AG20443 (cell line): ENCODE measurements around the gene CCDC13.

Source experiments
- DNase-seq: peaks from one replicate; pipeline ENCODE4 v3.0.0; 2012; ENCODE audit warnings: low spot score, mixed read lengths

CCDC13 gene

GRCh38 chr3:42752441-42752840, 20.6 kb downstream of the CCDC13 start:
- no peak for DNase-seq

- DNase-seq: no peak
Observed at GRCh38 chr3:42751609-42752008, 21.4 kb downstream of the CCDC13 start.

GRCh38 chr3:42750834-42751233, 22.2 kb downstream of the CCDC13 start:
- DNase-seq: no peak

GRCh38 chr3:42749753-42750231, 23.3 kb downstream of the CCDC13 start:
- DNase-seq: peak; percentile 71

- peak; percentile 1 for DNase-seq
Observed at GRCh38 chr3:42749025-42749752, 23.9 kb downstream of the CCDC13 start.

- no peak for DNase-seq
Observed at GRCh38 chr3:42747581-42747980, 25.5 kb downstream of the CCDC13 start.

GRCh38 chr3:42746455-42747450, 26.3 kb downstream of the CCDC13 start:
- DNase-seq: no peak

- no peak for DNase-seq
Observed at GRCh38 chr3:42745776-42746454, 27.1 kb downstream of the CCDC13 start.

GRCh38 chr3:42745291-42745745, 27.7 kb downstream of the CCDC13 start:
- no peak for DNase-seq

- DNase-seq: no peak
Observed at GRCh38 chr3:42743204-42743995, 29.7 kb downstream of the CCDC13 start.

GRCh38 chr3:42742688-42743087, 30.4 kb downstream of the CCDC13 start:
- DNase-seq: no peak

- no peak for DNase-seq
Observed at GRCh38 chr3:42742259-42742658, 30.8 kb downstream of the CCDC13 start.

- no peak for DNase-seq
Observed at GRCh38 chr3:42741796-42742195, 31.3 kb downstream of the CCDC13 start.

- no peak for DNase-seq
Observed at GRCh38 chr3:42739401-42740158, 33.5 kb downstream of the CCDC13 start.

GRCh38 chr3:42736531-42736930, 36.5 kb downstream of the CCDC13 start:
- no peak for DNase-seq

- no peak for DNase-seq
Observed at GRCh38 chr3:42736081-42736480, 37.0 kb downstream of the CCDC13 start.

- DNase-seq: no peak
Observed at GRCh38 chr3:42735615-42736014, 37.4 kb downstream of the CCDC13 start.

GRCh38 chr3:42735019-42735418, 38.0 kb downstream of the CCDC13 start:
- no peak for DNase-seq

- no peak for DNase-seq
Observed at GRCh38 chr3:42734263-42734860, 38.7 kb downstream of the CCDC13 start.
